NCI-H1694 treated with DMSO at 0.1 percent for 48 hours (cell line): ENCODE measurements around the gene FNDC3B.

Experiments
- DNase-seq: peaks from one replicate; lab custom pipeline; 2025; lab: John Stamatoyannopoulos, UW

Gene FNDC3B

GRCh38 chr3:172119266-172119969 is 80.0 kb downstream of the FNDC3B start:
- DNase-seq: no peak

GRCh38 chr3:172120912-172121311 is 81.5 kb downstream of the FNDC3B start:
- no peak for DNase-seq

GRCh38 chr3:172121981-172122380 is 82.6 kb downstream of the FNDC3B start:
- DNase-seq: no peak

GRCh38 chr3:172124271-172124670 is 84.9 kb downstream of the FNDC3B start:
- DNase-seq: no peak

- DNase-seq: no peak
Observed at GRCh38 chr3:172125053-172125452, 85.7 kb downstream of the FNDC3B start.

- DNase-seq: no peak
Observed at GRCh38 chr3:172125963-172126457, 86.6 kb downstream of the FNDC3B start.

GRCh38 chr3:172126741-172127140 is 87.4 kb downstream of the FNDC3B start:
- DNase-seq: no peak

GRCh38 chr3:172127141-172127540 is 87.8 kb downstream of the FNDC3B start:
- DNase-seq: no peak

- no peak for DNase-seq
Observed at GRCh38 chr3:172127929-172128580, 88.7 kb downstream of the FNDC3B start.

- DNase-seq: no peak
Observed at GRCh38 chr3:172128858-172129257, 89.5 kb downstream of the FNDC3B start.

- no peak for DNase-seq
Observed at GRCh38 chr3:172129498-172129849, 90.1 kb downstream of the FNDC3B start.

- DNase-seq: no peak
Observed at GRCh38 chr3:172129850-172130716, 90.7 kb downstream of the FNDC3B start.

- no peak for DNase-seq
Observed at GRCh38 chr3:172130717-172131050, 91.3 kb downstream of the FNDC3B start.

- DNase-seq: no peak
Observed at GRCh38 chr3:172131746-172132145, 92.4 kb downstream of the FNDC3B start.

- no peak for DNase-seq
Observed at GRCh38 chr3:172132159-172132586, 92.8 kb downstream of the FNDC3B start.

- DNase-seq: no peak
Observed at GRCh38 chr3:172132721-172133311, 93.4 kb downstream of the FNDC3B start.

- DNase-seq: no peak
Observed at GRCh38 chr3:172133838-172134237, 94.5 kb downstream of the FNDC3B start.

- DNase-seq: no peak
Observed at GRCh38 chr3:172134352-172134751, 95.0 kb downstream of the FNDC3B start.

- DNase-seq: no peak
Observed at GRCh38 chr3:172135185-172135584, 95.8 kb downstream of the FNDC3B start.

GRCh38 chr3:172135820-172136219 is 96.4 kb downstream of the FNDC3B start:
- no peak for DNase-seq

- no peak for DNase-seq
Observed at GRCh38 chr3:172136330-172136729, 97.0 kb downstream of the FNDC3B start.
